WTC11 (cell line): ENCODE measurements around the gene TJAP1. TPM values are rescaled to one million over a fixed set of nuclear protein-coding genes. Genes with fewer than 3 reads are reported as not detected.

Source experiments
- ATAC-seq: fragments of 200-7000 bp; cut with Tn5 transposase; 2 replicates; pipeline ENCODE4 v1.10.0; 2021; ENCODE audit warnings: mild to moderate bottlenecking, moderate library complexity
- CTCF ChIA-PET: fragments of 300-600 bp; sonication (Branson Sonifier 250); formaldehyde crosslinking; loops from one replicate; lab custom pipeline; 2021; ENCODE audit warnings: antibody characterized with exemption; lab: Charles Lee
- POLR2A ChIA-PET: fragments of 350-600 bp; sonication (Branson Sonifier 250); formaldehyde crosslinking; loops from one replicate; lab custom pipeline; 2021; ENCODE audit warnings: antibody characterized with exemption; lab: Charles Lee
- DNase-seq: peaks from one replicate; pipeline ENCODE4 v3.0.0; 2021; ENCODE audit warnings: low spot score
- H3K27ac Mint-ChIP-seq: 2 replicates; pipeline ENCODE4 v1.8.0; 2021; ENCODE audit warnings: mixed read lengths
- H3K27me3 Mint-ChIP-seq: 2 replicates; pipeline ENCODE4 v1.8.0; 2021; ENCODE audit warnings: low read depth, mild to moderate bottlenecking, moderate library complexity, mixed read lengths
- H3K36me3 Mint-ChIP-seq: 2 replicates; pipeline ENCODE4 v1.8.0; 2021; ENCODE audit warnings: mixed read lengths
- H3K4me1 Mint-ChIP-seq: 2 replicates; pipeline ENCODE4 v1.8.0; 2022; ENCODE audit warnings: mixed read lengths
- H3K4me3 Mint-ChIP-seq: 2 replicates; pipeline ENCODE4 v1.8.0; 2021; ENCODE audit warnings: mild to moderate bottlenecking, moderate library complexity, mixed read lengths
- H3K9me3 Mint-ChIP-seq: 2 replicates; pipeline ENCODE4 v1.8.0; 2021; ENCODE audit warnings: mixed read lengths
- ARID4B ChIP-seq: sonication (generic); formaldehyde crosslinking; IDR thresholded peaks from 2 replicates; pipeline ENCODE4 v1.8.0; 2023; ENCODE audit warnings: missing genetic modification reagents, mild to moderate bottlenecking, borderline replicate concordance
- ATF2 ChIP-seq: sonication (generic); formaldehyde crosslinking; IDR thresholded peaks from 2 replicates; pipeline ENCODE4 v1.8.1; 2022; ENCODE audit warnings: low read depth, missing genetic modification reagents, borderline replicate concordance
- ETV6 ChIP-seq: sonication (generic); formaldehyde crosslinking; IDR thresholded peaks from 2 replicates; pipeline ENCODE4 v1.8.1; 2022; ENCODE audit warnings: mild to moderate bottlenecking, missing genetic modification reagents
- JAZF1 ChIP-seq: fragments of 250-450 bp; sonication (Bioruptor Pico); IDR thresholded peaks from 2 replicates; pipeline ENCODE4 v1.9.0; 2021; ENCODE audit warnings: moderate library complexity, mild to moderate bottlenecking, inconsistent platforms
- PREB ChIP-seq: sonication (generic); formaldehyde crosslinking; IDR thresholded peaks from 2 replicates; pipeline ENCODE4 v1.8.1; 2022; ENCODE audit warnings: mild to moderate bottlenecking, missing genetic modification reagents, moderate library complexity, borderline replicate concordance
- SMAD3 ChIP-seq: sonication (generic); formaldehyde crosslinking; IDR thresholded peaks from 2 replicates; pipeline ENCODE4 v1.8.0; 2022; ENCODE audit warnings: missing genetic modification reagents, mild to moderate bottlenecking, borderline replicate concordance
- SOX15 ChIP-seq: fragments of 250-450 bp; sonication (Bioruptor Pico); IDR thresholded peaks from 2 replicates; pipeline ENCODE4 v1.9.0; 2021; ENCODE audit warnings: mild to moderate bottlenecking
- ZMAT4 ChIP-seq: fragments of 250-450 bp; sonication (Bioruptor Pico); IDR thresholded peaks from 2 replicates; pipeline ENCODE4 v1.9.0; 2021; ENCODE audit warnings: mild to moderate bottlenecking
- ZNF121 ChIP-seq: sonication (generic); formaldehyde crosslinking; IDR thresholded peaks from 2 replicates; pipeline ENCODE4 v1.8.0; 2023; ENCODE audit warnings: missing genetic modification reagents
- ZNF423 ChIP-seq: fragments of 250-450 bp; sonication (Bioruptor Pico); IDR thresholded peaks from 2 replicates; pipeline ENCODE4 v2.1.2; 2022; ENCODE audit warnings: mild to moderate bottlenecking, moderate library complexity
- ZNF512 ChIP-seq: sonication (generic); formaldehyde crosslinking; IDR thresholded peaks from 2 replicates; pipeline ENCODE4 v1.8.1; 2022; ENCODE audit warnings: missing genetic modification reagents, borderline replicate concordance
- ZNF671 ChIP-seq: fragments of 250-450 bp; sonication (Bioruptor Pico); IDR thresholded peaks from 2 replicates; pipeline ENCODE4 v1.8.0; 2021; ENCODE audit warnings: mild to moderate bottlenecking
- total RNA-seq: library from RNA; stranded (reverse); gene quantifications from 3 replicates; pipeline ENCODE4 v1.2.3, GENCODE V29; 2021
- TF ChIP-seq, protein P1 (sequence below): fragments of 250-450 bp; sonication (Bioruptor Pico); IDR thresholded peaks from 2 replicates; pipeline ENCODE4 v1.9.0; 2021; ENCODE audit warnings: moderate library complexity, mild to moderate bottlenecking, inconsistent platforms, borderline replicate concordance
- TF ChIP-seq, protein P2 (sequence below): sonication (generic); formaldehyde crosslinking; IDR thresholded peaks from 2 replicates; pipeline ENCODE4 v1.8.0; 2023; ENCODE audit warnings: missing genetic modification reagents

Gene TJAP1
- total RNA-seq, 1 experiment from 2014 or later: 40.4 TPM

GRCh38 chr6:43500921-43501320 is 23.6 kb downstream of the TJAP1 start (continued):
- TF ChIP-seq ATF2 (CRISPR knock-in tag): no peak

DNA sequence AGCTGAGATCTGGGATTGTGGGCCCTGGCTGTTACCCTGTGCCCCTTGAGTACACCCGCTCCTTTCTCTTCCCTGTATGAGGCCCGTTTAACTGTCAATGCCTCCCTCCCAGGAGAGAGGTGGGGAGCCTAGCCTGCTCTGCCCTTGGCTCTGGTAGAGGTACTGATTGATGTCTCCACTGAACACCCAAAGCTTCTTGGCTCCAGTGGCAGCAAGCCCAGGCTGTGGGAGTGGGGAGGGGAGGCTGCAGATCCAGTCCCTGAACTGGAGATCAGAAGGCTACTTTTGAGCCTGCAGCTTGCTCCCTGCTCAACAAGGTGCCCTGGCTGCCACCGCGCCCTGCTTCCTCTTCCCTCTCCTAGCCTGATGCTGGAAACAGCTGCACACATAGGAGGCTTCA is 25.3 kb downstream of the TJAP1 start:
- H3K9me3 Mint-ChIP-seq: no peaks in the 10 kb centered on the region
- H3K27ac Mint-ChIP-seq: no peak overlapping the region
- TF ChIP-seq ZNF121 (CRISPR knock-in tag): no peak
- no peak for TF ChIP-seq ZNF423 (CRISPR knock-in tag)
- no peak for TF ChIP-seq SMAD3
- TF ChIP-seq ZNF671: no peak
- TF ChIP-seq ETV6 (CRISPR knock-in tag): no peak
- TF ChIP-seq ARID4B (CRISPR knock-in tag): no peak
- ChIA-PET POLR2A (no interaction called here), CTCF (no interaction called here)
- DNase-seq: no peak
- peaks cover 8% of the 10 kb centered on the region for H3K27me3 Mint-ChIP-seq
- H3K4me1 Mint-ChIP-seq: no peaks in the 10 kb centered on the region
- no peak overlapping the region for H3K4me3 Mint-ChIP-seq
- peaks cover 49% of the 10 kb centered on the region for H3K36me3 Mint-ChIP-seq
- ATAC-seq: no peak

GRCh38 chr6:43503443-43503842 is 26.1 kb downstream of the TJAP1 start:
- H3K4me3 Mint-ChIP-seq: no peak overlapping the region
- no peaks in the 10 kb centered on the region for H3K9me3 Mint-ChIP-seq
- ChIA-PET CTCF (no interaction called here), POLR2A (no interaction called here)
- H3K36me3 Mint-ChIP-seq: peaks cover 47% of the 10 kb centered on the region
- no peak overlapping the region for H3K27ac Mint-ChIP-seq
- no peaks in the 10 kb centered on the region for H3K4me1 Mint-ChIP-seq
- TF ChIP-seq, protein P1, sequence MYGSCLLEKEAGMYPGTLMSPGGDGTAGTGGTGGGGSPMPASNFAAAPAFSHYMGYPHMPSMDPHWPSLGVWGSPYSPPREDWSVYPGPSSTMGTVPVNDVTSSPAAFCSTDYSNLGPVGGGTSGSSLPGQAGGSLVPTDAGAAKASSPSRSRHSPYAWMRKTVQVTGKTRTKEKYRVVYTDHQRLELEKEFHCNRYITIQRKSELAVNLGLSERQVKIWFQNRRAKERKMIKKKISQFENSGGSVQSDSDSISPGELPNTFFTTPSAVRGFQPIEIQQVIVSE (CRISPR knock-in tag): no peak
- TF ChIP-seq ZMAT4 (CRISPR knock-in tag): no peak
- TF ChIP-seq SOX15 (CRISPR knock-in tag): no peak
- no peak for TF ChIP-seq PREB
- TF ChIP-seq ZNF512 (CRISPR knock-in tag): no peak
- TF ChIP-seq JAZF1 (CRISPR knock-in tag): no peak
- TF ChIP-seq, protein P2, sequence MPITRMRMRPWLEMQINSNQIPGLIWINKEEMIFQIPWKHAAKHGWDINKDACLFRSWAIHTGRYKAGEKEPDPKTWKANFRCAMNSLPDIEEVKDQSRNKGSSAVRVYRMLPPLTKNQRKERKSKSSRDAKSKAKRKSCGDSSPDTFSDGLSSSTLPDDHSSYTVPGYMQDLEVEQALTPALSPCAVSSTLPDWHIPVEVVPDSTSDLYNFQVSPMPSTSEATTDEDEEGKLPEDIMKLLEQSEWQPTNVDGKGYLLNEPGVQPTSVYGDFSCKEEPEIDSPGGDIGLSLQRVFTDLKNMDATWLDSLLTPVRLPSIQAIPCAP (CRISPR knock-in tag): no peak
- DNase-seq: no peak
- peaks cover 16% of the 10 kb centered on the region for H3K27me3 Mint-ChIP-seq
- ATAC-seq: no peak
